RWPE2 (cell line): ENCODE measurements around the gene ATP5PB.

Experiments
- ATAC-seq: fragments of 200-7000 bp; cut with Tn5 transposase; 3 replicates; pipeline ENCODE4 v1.9.1; 2021; ENCODE audit warnings: low read depth
- DNase-seq: peaks from one replicate; pipeline ENCODE4 v3.0.0-alpha.2; 2020; ENCODE audit warnings: low spot score
- H3K27ac ChIP-seq: fragments of 450-650 bp; 2 replicates; pipeline ENCODE4 v1.5.1; 2017; ENCODE audit warnings: mild to moderate bottlenecking; ENCODE audit not compliant: poor library complexity, severe bottlenecking
- H3K27me3 ChIP-seq: fragments of 250-450 bp; sonication (Bioruptor Pico); 2 replicates; pipeline ENCODE4 v1.5.1; 2021; ENCODE audit warnings: mild to moderate bottlenecking, moderate library complexity; ENCODE audit not compliant: insufficient read depth, poor library complexity, severe bottlenecking
- H3K36me3 ChIP-seq: fragments of 250-450 bp; sonication (Bioruptor Pico); 2 replicates; pipeline ENCODE4 v1.5.1; 2020; ENCODE audit warnings: low read depth, mild to moderate bottlenecking, moderate library complexity
- H3K4me1 ChIP-seq: fragments of 250-450 bp; sonication (Bioruptor Pico); 2 replicates; pipeline ENCODE4 v1.5.1; 2021; ENCODE audit warnings: mild to moderate bottlenecking, moderate library complexity; ENCODE audit not compliant: insufficient read depth, poor library complexity, severe bottlenecking
- H3K4me3 ChIP-seq: fragments of 250-450 bp; sonication (Bioruptor Pico); 2 replicates; pipeline ENCODE4 v1.5.1; 2021; ENCODE audit warnings: mild to moderate bottlenecking, moderate library complexity; ENCODE audit not compliant: severe bottlenecking
- H3K9me3 ChIP-seq: fragments of 250-450 bp; sonication (Bioruptor Pico); 2 replicates; pipeline ENCODE4 v1.5.1; 2021; ENCODE audit warnings: mild to moderate bottlenecking, moderate library complexity; ENCODE audit not compliant: severe bottlenecking
- CTCF ChIP-seq: fragments of 450-650 bp; IDR thresholded peaks from one replicate; pipeline ENCODE4 v1.5.1; 2017; ENCODE audit warnings: mild to moderate bottlenecking, moderate library complexity; ENCODE audit not compliant: poor library complexity, severe bottlenecking

ATP5PB gene

GRCh38 chr1:111476761-111477309 is 27.6 kb downstream of the ATP5PB start:
- no peak for ATAC-seq
- Histone ChIP-seq H3K4me1 (no peaks in the 10 kb centered on the region), H3K9me3 (no peaks in the 10 kb centered on the region), H3K27me3 (no peaks in the 10 kb centered on the region), H3K36me3 (no peaks in the 10 kb centered on the region), H3K27ac (no peak overlapping the region), H3K4me3 (no peak overlapping the region)
- no peak for DNase-seq
- no peak for TF ChIP-seq CTCF

GRCh38 chr1:111480674-111481073 is 31.4 kb downstream of the ATP5PB start:
- Histone ChIP-seq H3K4me3 (no peak overlapping the region), H3K36me3 (no peaks in the 10 kb centered on the region), H3K27me3 (no peaks in the 10 kb centered on the region), H3K4me1 (no peaks in the 10 kb centered on the region), H3K9me3 (no peaks in the 10 kb centered on the region), H3K27ac (no peak overlapping the region)
- DNase-seq, result no peak
- ATAC-seq, result no peak
- TF ChIP-seq CTCF, result no peak

GRCh38 chr1:111481387-111482221 is 32.3 kb downstream of the ATP5PB start:
- DNase-seq (no peak), ATAC-seq (peak; percentile 98)
- H3K4me1 ChIP-seq, result no peaks in the 10 kb centered on the region
- no peak overlapping the region for H3K27ac ChIP-seq
- H3K27me3 ChIP-seq, result no peaks in the 10 kb centered on the region
- TF ChIP-seq CTCF, result peak; percentile 79
- H3K4me3 ChIP-seq, result no peak overlapping the region
- no peaks in the 10 kb centered on the region for H3K36me3 ChIP-seq
- H3K9me3 ChIP-seq, result no peaks in the 10 kb centered on the region

GRCh38 chr1:111483166-111483565 is 33.9 kb downstream of the ATP5PB start:
- TF ChIP-seq CTCF, result no peak
- H3K4me3 ChIP-seq, result no peak overlapping the region
- H3K4me1 ChIP-seq, result no peaks in the 10 kb centered on the region
- DNase-seq, result no peak
- H3K27ac ChIP-seq, result no peak overlapping the region
- H3K9me3 ChIP-seq, result no peaks in the 10 kb centered on the region
- no peaks in the 10 kb centered on the region for H3K27me3 ChIP-seq
- H3K36me3 ChIP-seq, result no peaks in the 10 kb centered on the region
- no peak for ATAC-seq

- ATAC-seq (no peak), DNase-seq (no peak)
- Histone ChIP-seq H3K27ac (no peak overlapping the region), H3K4me3 (no peak overlapping the region), H3K36me3 (no peaks in the 10 kb centered on the region), H3K27me3 (no peaks in the 10 kb centered on the region), H3K4me1 (no peaks in the 10 kb centered on the region), H3K9me3 (no peaks in the 10 kb centered on the region)
- no peak for TF ChIP-seq CTCF
Measured at GRCh38 chr1:111483876-111484275, 34.6 kb downstream of the ATP5PB start.
